GM23338 (cell line): Measurements from ENCODE around the gene EFCAB9. TPM values are rescaled to one million over a fixed set of nuclear protein-coding genes. Genes with fewer than 3 reads are reported as not detected.

Source experiments
- ATAC-seq: fragments of 200-7000 bp; cut with Tn5 transposase; 3 replicates; pipeline ENCODE4 v1.9.1; 2020
- DNase-seq: peaks from one replicate; pipeline ENCODE4 v3.0.0-alpha.2; 2015; ENCODE audit warnings: low spot score
- H2AFZ ChIP-seq: fragments of 200-600 bp; sonication (generic); 2 replicates; pipeline ENCODE4 v1.8.0; 2016; ENCODE audit warnings: antibody characterized with exemption, mild to moderate bottlenecking, moderate library complexity
- H3F3A ChIP-seq: fragments of 200-600 bp; sonication (generic); replicated peaks from 2 replicates; pipeline ENCODE4 v1.8.0; 2017; ENCODE audit warnings: antibody characterized with exemption, mixed run types, low read depth
- H3K27ac ChIP-seq: fragments of 200-600 bp; sonication (generic); 2 replicates; pipeline ENCODE4 v1.6.1; 2016; ENCODE audit warnings: low read depth
- H3K27me3 ChIP-seq: fragments of 200-600 bp; sonication (generic); 2 replicates; pipeline ENCODE4 v1.8.0; 2016; ENCODE audit warnings: mild to moderate bottlenecking, mixed run types, moderate library complexity; ENCODE audit not compliant: insufficient read depth
- H3K36me3 ChIP-seq: fragments of 200-600 bp; sonication (generic); 2 replicates; pipeline ENCODE4 v1.8.0; 2016; ENCODE audit warnings: mild to moderate bottlenecking; ENCODE audit not compliant: insufficient read depth
- H3K4me1 ChIP-seq: fragments of 200-600 bp; sonication (generic); 2 replicates; pipeline ENCODE4 v1.8.0; 2016; ENCODE audit warnings: mild to moderate bottlenecking, moderate library complexity; ENCODE audit not compliant: insufficient read depth
- H3K4me2 ChIP-seq: fragments of 200-600 bp; sonication (generic); 2 replicates; pipeline ENCODE4 v1.7.1; 2017; ENCODE audit warnings: mixed run types
- H3K4me3 ChIP-seq: fragments of 200-600 bp; sonication (generic); 2 replicates; pipeline ENCODE4 v1.6.1; 2016; ENCODE audit warnings: mixed run types
- H3K79me2 ChIP-seq: fragments of 200-600 bp; sonication (generic); replicated peaks from 2 replicates; pipeline ENCODE4 v1.8.0; 2017; ENCODE audit warnings: mild to moderate bottlenecking; ENCODE audit not compliant: insufficient read depth
- H3K9me2 ChIP-seq: fragments of 200-600 bp; sonication (generic); 2 replicates; pipeline ENCODE4 v1.8.0; 2017; ENCODE audit not compliant: insufficient read depth
- H4K20me1 ChIP-seq: fragments of 200-600 bp; sonication (generic); replicated peaks from 2 replicates; pipeline ENCODE4 v1.8.0; 2017; ENCODE audit warnings: mild to moderate bottlenecking; ENCODE audit not compliant: insufficient read depth
- H3K27ac Mint-ChIP-seq: 2 replicates; pipeline ENCODE4 v1.8.0; 2020; ENCODE audit warnings: inconsistent platforms, mild to moderate bottlenecking, moderate library complexity, mixed read lengths
- H3K27me3 Mint-ChIP-seq: 3 replicates; pipeline ENCODE4 v1.8.0; 2022; ENCODE audit warnings: low read depth, mild to moderate bottlenecking, moderate library complexity, mixed read lengths, inconsistent platforms; ENCODE audit not compliant: insufficient read depth, poor library complexity
- H3K36me3 Mint-ChIP-seq: 3 replicates; pipeline ENCODE4 v1.8.0; 2021; ENCODE audit warnings: low read depth, mild to moderate bottlenecking, inconsistent platforms, moderate library complexity, mixed read lengths
- H3K4me1 Mint-ChIP-seq: 3 replicates; pipeline ENCODE4 v1.8.0; 2020; ENCODE audit warnings: mild to moderate bottlenecking, inconsistent platforms, mixed read lengths
- H3K4me3 Mint-ChIP-seq: 3 replicates; pipeline ENCODE4 v1.8.0; 2021; ENCODE audit warnings: moderate library complexity, mild to moderate bottlenecking, inconsistent platforms, mixed read lengths
- H3K9me3 Mint-ChIP-seq: 3 replicates; pipeline ENCODE4 v1.8.0; 2020; ENCODE audit warnings: moderate library complexity, mild to moderate bottlenecking, inconsistent platforms, mixed read lengths
- CREB1 ChIP-seq: fragments of 250-450 bp; sonication (Bioruptor Pico); IDR thresholded peaks from 2 replicates; pipeline ENCODE4 v1.5.0; 2020; ENCODE audit warnings: low read depth, mild to moderate bottlenecking, moderate library complexity
- EZH2 ChIP-seq: fragments of 200-600 bp; sonication (generic); IDR thresholded peaks from one replicate; pipeline ENCODE4 v1.8.0; 2017; ENCODE audit warnings: antibody characterized with exemption, mild to moderate bottlenecking, low read depth; ENCODE audit not compliant: unreplicated experiment
- JUNB ChIP-seq: IDR thresholded peaks from one replicate; pipeline ENCODE4 v1.6.1; 2016; ENCODE audit warnings: antibody characterized with exemption; ENCODE audit not compliant: unreplicated experiment
- NANOG ChIP-seq: IDR thresholded peaks from 2 replicates; pipeline ENCODE4 v1.6.1; 2016; ENCODE audit warnings: antibody characterized with exemption, borderline replicate concordance
- POLR2AphosphoS5 ChIP-seq: IDR thresholded peaks from 2 replicates; pipeline ENCODE4 v1.6.1; 2016; ENCODE audit warnings: antibody characterized with exemption, low read depth
- ZNF114 ChIP-seq: fragments of 250-450 bp; sonication (Bioruptor Pico); IDR thresholded peaks from 2 replicates; pipeline ENCODE4 v1.5.0; 2020; ENCODE audit warnings: mild to moderate bottlenecking, moderate library complexity
- ZNF331 ChIP-seq: fragments of 250-450 bp; sonication (Bioruptor Pico); IDR thresholded peaks from 2 replicates; pipeline ENCODE4 v1.5.0; 2020; ENCODE audit warnings: low read depth, mild to moderate bottlenecking, moderate library complexity
- polyA plus RNA-seq: library from polyadenylated mRNA; unstranded; fragments of >200 nt; fragmentation: Nextera tagmentation; extraction: Ambion mirVana; gene quantifications from 2 replicates; pipeline ENCODE4 v1.2.1, GENCODE V29; 2016
- total RNA-seq: library from RNA; depleted of rRNA; stranded (reverse); fragments of >200 nt; shearing (Covaris generic); gene quantifications from 2 replicates; pipeline ENCODE4 v1.2.3, GENCODE V29; 2014
- TF ChIP-seq, protein P1 (sequence below): IDR thresholded peaks from one replicate; pipeline ENCODE4 v1.6.1; 2018; ENCODE audit warnings: antibody characterized with exemption; ENCODE audit not compliant: unreplicated experiment
- TF ChIP-seq, protein P2 (sequence below): IDR thresholded peaks from 2 replicates; pipeline ENCODE4 v1.6.1; 2016; ENCODE audit warnings: antibody characterized with exemption

EFCAB9 gene
- total and polyA plus RNA-seq, 2 experiments from 2014 or later = not detected

DNA sequence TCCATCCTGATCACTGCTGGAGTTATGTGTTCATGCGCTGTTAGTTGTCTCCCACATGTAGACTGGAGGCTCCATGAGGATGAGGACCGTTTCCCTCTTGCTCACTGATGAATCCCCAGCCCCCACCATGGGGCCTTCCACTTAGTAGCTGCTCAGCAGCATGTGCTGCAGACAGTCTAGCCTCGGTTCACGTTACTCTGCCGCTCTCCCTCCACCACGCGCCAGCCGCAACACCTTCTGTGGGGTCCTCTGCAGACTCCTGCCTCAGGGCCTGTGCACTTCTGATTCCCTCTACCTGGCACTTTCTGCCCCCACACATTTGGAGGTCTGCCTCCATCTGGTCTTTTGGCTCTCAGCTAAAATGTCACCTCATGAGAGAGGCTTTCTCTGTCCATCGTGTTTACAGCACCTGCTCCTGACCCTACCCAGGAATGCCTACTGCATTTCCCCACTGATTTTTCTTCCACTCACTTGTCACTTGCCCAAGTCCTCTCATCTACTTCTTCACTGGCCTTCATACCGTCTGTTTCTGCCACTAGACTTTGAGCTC, 42.2 kb upstream of the EFCAB9 start:
- H3F3A ChIP-seq = 0 out of 2 replicates have a peak, but pooled peaks cover 3% of the 10 kb centered on the region
- H3K4me1 ChIP-seq = no peaks in the 10 kb centered on the region
- DNase-seq = no peak
- no peaks in the 10 kb centered on the region for H3K79me2 ChIP-seq
- H3K4me2 ChIP-seq = no peak overlapping the region
- H3K4me3 Mint-ChIP-seq = no peak overlapping the region
- H2AFZ ChIP-seq = no peak overlapping the region
- ATAC-seq = no peak
- H3K4me3 ChIP-seq = no peak overlapping the region
- H3K4me1 Mint-ChIP-seq = no peaks in the 10 kb centered on the region
- no peaks in the 10 kb centered on the region for H3K36me3 ChIP-seq
- H3K9me3 Mint-ChIP-seq = no peaks in the 10 kb centered on the region; the same call in 2 of the 3 replicates
- H3K27ac Mint-ChIP-seq = peak overlapping the region; percentile 7; the same call in 1 of the 2 replicates
- H3K27ac ChIP-seq = no peak overlapping the region
- H3K27me3 Mint-ChIP-seq = peaks cover 7% of the 10 kb centered on the region
- TF ChIP-seq ZNF114 (CRISPR knock-in tag) (no peak), NANOG (no peak), ZNF331 (CRISPR knock-in tag) (no peak), JUNB (no peak), CREB1 (CRISPR knock-in tag) (no peak), POLR2AphosphoS5 (no peak), EZH2 (no peak)
- TF ChIP-seq, protein P1, sequence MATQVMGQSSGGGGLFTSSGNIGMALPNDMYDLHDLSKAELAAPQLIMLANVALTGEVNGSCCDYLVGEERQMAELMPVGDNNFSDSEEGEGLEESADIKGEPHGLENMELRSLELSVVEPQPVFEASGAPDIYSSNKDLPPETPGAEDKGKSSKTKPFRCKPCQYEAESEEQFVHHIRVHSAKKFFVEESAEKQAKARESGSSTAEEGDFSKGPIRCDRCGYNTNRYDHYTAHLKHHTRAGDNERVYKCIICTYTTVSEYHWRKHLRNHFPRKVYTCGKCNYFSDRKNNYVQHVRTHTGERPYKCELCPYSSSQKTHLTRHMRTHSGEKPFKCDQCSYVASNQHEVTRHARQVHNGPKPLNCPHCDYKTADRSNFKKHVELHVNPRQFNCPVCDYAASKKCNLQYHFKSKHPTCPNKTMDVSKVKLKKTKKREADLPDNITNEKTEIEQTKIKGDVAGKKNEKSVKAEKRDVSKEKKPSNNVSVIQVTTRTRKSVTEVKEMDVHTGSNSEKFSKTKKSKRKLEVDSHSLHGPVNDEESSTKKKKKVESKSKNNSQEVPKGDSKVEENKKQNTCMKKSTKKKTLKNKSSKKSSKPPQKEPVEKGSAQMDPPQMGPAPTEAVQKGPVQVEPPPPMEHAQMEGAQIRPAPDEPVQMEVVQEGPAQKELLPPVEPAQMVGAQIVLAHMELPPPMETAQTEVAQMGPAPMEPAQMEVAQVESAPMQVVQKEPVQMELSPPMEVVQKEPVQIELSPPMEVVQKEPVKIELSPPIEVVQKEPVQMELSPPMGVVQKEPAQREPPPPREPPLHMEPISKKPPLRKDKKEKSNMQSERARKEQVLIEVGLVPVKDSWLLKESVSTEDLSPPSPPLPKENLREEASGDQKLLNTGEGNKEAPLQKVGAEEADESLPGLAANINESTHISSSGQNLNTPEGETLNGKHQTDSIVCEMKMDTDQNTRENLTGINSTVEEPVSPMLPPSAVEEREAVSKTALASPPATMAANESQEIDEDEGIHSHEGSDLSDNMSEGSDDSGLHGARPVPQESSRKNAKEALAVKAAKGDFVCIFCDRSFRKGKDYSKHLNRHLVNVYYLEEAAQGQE = no peak
- TF ChIP-seq, protein P2, sequence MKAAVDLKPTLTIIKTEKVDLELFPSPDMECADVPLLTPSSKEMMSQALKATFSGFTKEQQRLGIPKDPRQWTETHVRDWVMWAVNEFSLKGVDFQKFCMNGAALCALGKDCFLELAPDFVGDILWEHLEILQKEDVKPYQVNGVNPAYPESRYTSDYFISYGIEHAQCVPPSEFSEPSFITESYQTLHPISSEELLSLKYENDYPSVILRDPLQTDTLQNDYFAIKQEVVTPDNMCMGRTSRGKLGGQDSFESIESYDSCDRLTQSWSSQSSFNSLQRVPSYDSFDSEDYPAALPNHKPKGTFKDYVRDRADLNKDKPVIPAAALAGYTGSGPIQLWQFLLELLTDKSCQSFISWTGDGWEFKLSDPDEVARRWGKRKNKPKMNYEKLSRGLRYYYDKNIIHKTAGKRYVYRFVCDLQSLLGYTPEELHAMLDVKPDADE = no peak
- H3K9me2 ChIP-seq = no peaks in the 10 kb centered on the region
- H4K20me1 ChIP-seq = no peaks in the 10 kb centered on the region; the same call in 1 of the 2 replicates
- no peaks in the 10 kb centered on the region for H3K27me3 ChIP-seq
- no peaks in the 10 kb centered on the region; the same call in 2 of the 3 replicates for H3K36me3 Mint-ChIP-seq

DNA sequence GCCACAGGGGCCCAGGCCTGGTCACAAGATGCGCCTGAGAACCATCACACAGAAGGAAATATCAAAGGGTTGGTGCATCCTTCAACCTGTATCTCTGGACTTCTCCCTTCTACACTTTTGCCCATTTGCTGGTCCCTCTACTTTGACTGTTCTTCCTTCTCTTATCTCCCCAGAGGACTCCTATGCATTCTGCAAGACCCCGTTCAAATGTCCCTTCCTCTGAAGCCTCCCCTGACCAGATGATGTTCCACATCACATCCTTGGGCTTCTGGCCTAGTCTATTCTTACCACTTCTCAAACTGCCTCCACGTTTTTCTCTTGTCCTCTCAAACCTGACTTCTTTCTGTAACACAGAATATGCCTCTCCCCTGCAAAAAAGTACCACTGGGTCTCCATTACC, 40.3 kb upstream of the EFCAB9 start:
- Mint-ChIP-seq H3K4me1 (no peaks in the 10 kb centered on the region), H3K27me3 (peaks cover 4% of the 10 kb centered on the region), H3K4me3 (no peak overlapping the region), H3K9me3 (no peaks in the 10 kb centered on the region; the same call in 2 of the 3 replicates), H3K27ac (no peak overlapping the region), H3K36me3 (no peaks in the 10 kb centered on the region; the same call in 2 of the 3 replicates)
- no peak overlapping the region for H2AFZ ChIP-seq
- ATAC-seq = no peak
- DNase-seq = no peak
- no peaks in the 10 kb centered on the region for H3K27me3 ChIP-seq
- H3K79me2 ChIP-seq = no peaks in the 10 kb centered on the region
- H3K36me3 ChIP-seq = no peaks in the 10 kb centered on the region
- H3K4me3 ChIP-seq = no peak overlapping the region
- 0 out of 2 replicates have a peak, but pooled peaks cover 3% of the 10 kb centered on the region for H3F3A ChIP-seq
- no peaks in the 10 kb centered on the region for H3K9me2 ChIP-seq
- no peak overlapping the region for H3K4me2 ChIP-seq
- no peak overlapping the region for H3K27ac ChIP-seq
- H4K20me1 ChIP-seq = no peaks in the 10 kb centered on the region; the same call in 1 of the 2 replicates
- no peaks in the 10 kb centered on the region for H3K4me1 ChIP-seq
- TF ChIP-seq ZNF114 (CRISPR knock-in tag) (no peak), JUNB (no peak)
- TF ChIP-seq, protein P2 = no peak
